LNCaP clone FGC (cell line): ENCODE data around the gene GBP7.

Experiments
- DNase-seq: peaks from one replicate; pipeline ENCODE4 v3.0.0-alpha.2; 2011; ENCODE audit warnings: low read depth
- H3K4me3 ChIP-seq: 2 replicates; pipeline ENCODE4 v1.5.1; 2011; ENCODE audit warnings: mild to moderate bottlenecking, low read depth, low read length, control low read depth
- CTCF ChIP-seq: IDR thresholded peaks from 2 replicates; pipeline ENCODE4 v1.5.1; 2012; ENCODE audit warnings: mild to moderate bottlenecking; ENCODE audit not compliant: control insufficient read depth, insufficient read depth; ENCODE audit errors: extremely low read depth

GBP7 gene

GRCh38 chr1:89112871-89113613 is 62.8 kb downstream of the GBP7 start:
- DNase-seq: no peak
- no peak overlapping the region for H3K4me3 ChIP-seq
- no peak for TF ChIP-seq CTCF

- DNase-seq: no peak
- no peak for TF ChIP-seq CTCF
- H3K4me3 ChIP-seq: no peak overlapping the region
Measured at GRCh38 chr1:89104687-89105086, 71.1 kb downstream of the GBP7 start.

GRCh38 chr1:89104147-89104546 is 71.7 kb downstream of the GBP7 start:
- no peak for DNase-seq
- no peak overlapping the region for H3K4me3 ChIP-seq
- TF ChIP-seq CTCF: no peak

- H3K4me3 ChIP-seq: no peak overlapping the region
- no peak for DNase-seq
- TF ChIP-seq CTCF: no peak
Measured at GRCh38 chr1:89102021-89102420, 73.8 kb downstream of the GBP7 start.

GRCh38 chr1:89100412-89100811 is 75.4 kb downstream of the GBP7 start:
- H3K4me3 ChIP-seq: no peak overlapping the region
- DNase-seq: no peak
- TF ChIP-seq CTCF: no peak

GRCh38 chr1:89098857-89099256 is 76.9 kb downstream of the GBP7 start:
- TF ChIP-seq CTCF: no peak
- H3K4me3 ChIP-seq: no peak overlapping the region
- DNase-seq: no peak

- TF ChIP-seq CTCF: no peak
- H3K4me3 ChIP-seq: no peak overlapping the region
- no peak for DNase-seq
Measured at GRCh38 chr1:89095737-89096136, 80.1 kb downstream of the GBP7 start.
